GM12878 (cell line): ENCODE measurements around the gene CALHM4. TPM values are rescaled to one million over a fixed set of nuclear protein-coding genes. Genes with fewer than 3 reads are reported as not detected.

Experiments used
- ATAC-seq: fragments of 200-7000 bp; cut with Tn5 transposase; 3 replicates; pipeline ENCODE4 v1.9.1; 2020; ENCODE audit warnings: mild to moderate bottlenecking, moderate library complexity
- BruUV-seq: library from RNA; stranded (reverse); fragments of 400-500 nt; replicated peaks from 2 replicates; lab custom pipeline; 2021; lab: Mats Ljungman, UMichigan
- CTCF ChIA-PET: fragments of 300-600 bp; sonication (Branson Sonifier 250); formaldehyde crosslinking; extraction: SDS; loops from one replicate; lab custom pipeline; 2021; ENCODE audit warnings: inconsistent platforms; lab: Yijun Ruan, JAX
- POLR2A ChIA-PET: fragments of 350-600 bp; formaldehyde crosslinking; extraction: SDS; loops from one replicate; lab custom pipeline; 2021; ENCODE audit warnings: inconsistent platforms; lab: Charles Lee
- RAD21 ChIA-PET: fragments of 300-600 bp; sonication (Branson Sonifier 250); formaldehyde crosslinking; loops from one replicate; lab custom pipeline; 2023; ENCODE audit warnings: antibody characterized with exemption; ENCODE audit not compliant: unreplicated experiment; lab: Charles Lee
- SMC1A ChIA-PET: fragments of 300-600 bp; sonication (Branson Sonifier 250); formaldehyde crosslinking; loops from one replicate; lab custom pipeline; 2023; ENCODE audit not compliant: unreplicated experiment, uncharacterized antibody; lab: Charles Lee
- DNase-seq: peaks from one replicate; pipeline ENCODE4 v3.0.0-alpha.2; 2011; ENCODE audit warnings: low read depth, low spot score
- FAIRE-seq: peaks from 3 replicates; lab custom pipeline; 2011; peaks lifted over from hg19 to GRCh38; lab: Jason Lieb, UNC
- H2AFZ ChIP-seq: 2 replicates; pipeline ENCODE4 v1.6.0; 2011; ENCODE audit warnings: low read depth, low read length, control low read depth; ENCODE audit not compliant: control insufficient read depth
- H3K27ac ChIP-seq: 2 replicates; pipeline ENCODE4 v1.5.1; 2011; ENCODE audit warnings: control low read depth; ENCODE audit not compliant: control insufficient read depth, insufficient read depth
- H3K27me3 ChIP-seq, 2 experiments: replicated peaks in 1 of 2; 2 replicates each; pipeline versions ENCODE4 v1.6.0 to v1.6.1; 2011; ENCODE audit warnings: low read length in 1 of 2; ENCODE audit not compliant: control insufficient read depth in 2 of 2, insufficient read depth in 2 of 2
- H3K36me3 ChIP-seq, 2 experiments: 2 replicates each; pipeline ENCODE4 v1.5.1; 2011; ENCODE audit warnings: low read length in 1 of 2; ENCODE audit not compliant: control insufficient read depth in 2 of 2, insufficient read depth in 2 of 2
- H3K4me1 ChIP-seq: 2 replicates; pipeline ENCODE4 v1.6.1; 2011; ENCODE audit warnings: mild to moderate bottlenecking, low read length, moderate library complexity, mixed read lengths; ENCODE audit not compliant: control insufficient read depth, insufficient read depth
- H3K4me2 ChIP-seq: 2 replicates; pipeline ENCODE4 v1.6.0; 2011; ENCODE audit warnings: control low read depth; ENCODE audit not compliant: control insufficient read depth, insufficient read depth
- H3K4me3 ChIP-seq: fragments of 200-600 bp; sonication (generic); 2 replicates; pipeline ENCODE4 v1.5.1; 2016
- H3K79me2 ChIP-seq: 2 replicates; pipeline ENCODE4 v1.6.0; 2011; ENCODE audit warnings: low read length; ENCODE audit not compliant: control insufficient read depth, insufficient read depth
- H3K9ac ChIP-seq: 2 replicates; pipeline ENCODE4 v1.8.0; 2011; ENCODE audit warnings: low read length, control low read depth, mixed read lengths; ENCODE audit not compliant: control insufficient read depth, insufficient read depth
- H3K9me3 ChIP-seq: replicated peaks from 3 replicates; pipeline ENCODE4 v1.5.1; 2011; ENCODE audit warnings: mild to moderate bottlenecking, low read length; ENCODE audit not compliant: control insufficient read depth, insufficient read depth
- H4K20me1 ChIP-seq: 2 replicates; pipeline ENCODE4 v1.6.0; 2011; ENCODE audit not compliant: control insufficient read depth, insufficient read depth
- BACH1 ChIP-seq: fragments of 450-650 bp; IDR thresholded peaks from 2 replicates; pipeline ENCODE4 v1.6.1; 2017; ENCODE audit warnings: mild to moderate bottlenecking, borderline replicate concordance
- CHD1 ChIP-seq: IDR thresholded peaks from 2 replicates; pipeline ENCODE4 v1.6.1; 2012; ENCODE audit warnings: low read depth, low read length, improper control_type of control experiment
- ETV6 ChIP-seq, 2 experiments: fragments of 450-650 bp in 1 of 2; IDR thresholded peaks in 1 of 2; conservative IDR thresholded peaks in 1 of 2; 2 replicates each; pipeline ENCODE4 v1.6.1; 2014; ENCODE audit warnings: antibody characterized with exemption in 1 of 2, borderline replicate concordance in 1 of 2, low read depth in 1 of 2, mild to moderate bottlenecking in 1 of 2, moderate library complexity in 1 of 2
- EZH2 ChIP-seq: IDR thresholded peaks from 2 replicates; pipeline ENCODE4 v1.6.1; 2012; ENCODE audit warnings: low read depth, mild to moderate bottlenecking, control low read depth, inconsistent platforms, low read length, borderline replicate concordance; ENCODE audit not compliant: control insufficient read depth
- HDAC2 ChIP-seq: fragments of 200-600 bp; sonication (generic); IDR thresholded peaks from 2 replicates; pipeline ENCODE4 v1.6.1; 2017
- MXI1 ChIP-seq: fragments of 150-350 bp; IDR thresholded peaks from 2 replicates; pipeline ENCODE4 v1.6.1; 2011; ENCODE audit warnings: low read depth, mild to moderate bottlenecking, inconsistent platforms, low read length, improper control_type of control experiment
- NR2F1 ChIP-seq: fragments of 450-650 bp; conservative IDR thresholded peaks from 2 replicates; pipeline ENCODE4 v1.6.1; 2017; ENCODE audit warnings: mild to moderate bottlenecking
- RFX5 ChIP-seq: IDR thresholded peaks from 2 replicates; pipeline ENCODE4 v1.6.1; 2011; ENCODE audit warnings: low read depth, low read length, improper control_type of control experiment
- SMC3 ChIP-seq: IDR thresholded peaks from 2 replicates; pipeline ENCODE4 v1.6.1; 2011; ENCODE audit warnings: low read length, improper control_type of control experiment, borderline replicate concordance
- TCF12 ChIP-seq: IDR thresholded peaks from 2 replicates; pipeline ENCODE4 v1.6.1; 2011; ENCODE audit warnings: low read depth, mild to moderate bottlenecking, low read length
- WRNIP1 ChIP-seq: IDR thresholded peaks from 2 replicates; pipeline ENCODE4 v1.6.1; 2011; ENCODE audit warnings: low read depth, low read length, improper control_type of control experiment, borderline replicate concordance
- YY1 ChIP-seq: IDR thresholded peaks from 2 replicates; pipeline ENCODE4 v1.6.1; 2011; ENCODE audit warnings: low read depth, mild to moderate bottlenecking, low read length
- ZNF217 ChIP-seq: fragments of 450-650 bp; IDR thresholded peaks from 2 replicates; pipeline ENCODE4 v1.6.1; 2017; ENCODE audit warnings: antibody characterized with exemption, mild to moderate bottlenecking
- ZNF274 ChIP-seq: IDR thresholded peaks from one replicate; pipeline ENCODE4 v1.8.0; 2011; ENCODE audit not compliant: insufficient read length, insufficient read depth
- ZNF622 ChIP-seq: fragments of 450-650 bp; IDR thresholded peaks from 2 replicates; pipeline ENCODE4 v1.6.1; 2017; ENCODE audit warnings: mild to moderate bottlenecking, inconsistent platforms
- WGBS: methylation state at CpG from one replicate; pipeline ENCODE4 v1.1.6; 2016; ENCODE audit warnings: low lambda C conversion rate; ENCODE audit not compliant: insufficient replicate concordance, insufficient coverage; ENCODE audit errors: missing lambda C conversion rate; 5-methylcytosine and 5-hydroxymethylcytosine counted together
- in situ Hi-C: fragments of 300-500 bp; cut with MboI; formaldehyde crosslinking; loops from 9 replicates; pipeline ENCODE4 v1.14.3; 2018; ENCODE audit warnings: mixed read lengths
- intact Hi-C: fragments of 100-400 bp; cut with micrococcal nuclease; formaldehyde crosslinking; loops from one replicate; pipeline ENCODE4 v1.14.2; 2022; ENCODE audit not compliant: unreplicated experiment
- polyA plus RNA-seq, 11 experiments: library from polyadenylated mRNA; depleted of rRNA in 4 of 11; unstranded in 6 of 11; stranded (reverse) in 5 of 11; fragments of >200 nt; fragmentation: Nextera tagmentation in 4 of 11; fragmentation: Illumina TruSeq in 1 of 11; extraction: Ambion mirVana in 4 of 11; extraction: Trizol in 1 of 11; gene quantifications; 1 replicate in 1 of 11; 2 replicates in 10 of 11; pipeline versions ENCODE4 v1.2.1 to v1.2.3, GENCODE V29; 2011 to 2016; ENCODE audit warnings: inconsistent platforms in 2 of 11, missing spikeins in 2 of 11, low read depth in 1 of 11
- total RNA-seq, 4 experiments: library from RNA; depleted of rRNA in 3 of 4; stranded (reverse); fragments of >200 nt in 3 of 4; fragmentation: Illumina TruSeq in 1 of 4; extraction: Trizol in 1 of 4; gene quantifications; 2 replicates each; pipeline versions ENCODE4 v1.2.1 to v1.2.3, GENCODE V29; 2013 to 2021
- TF ChIP-seq, protein P1 (sequence below): IDR thresholded peaks from 2 replicates; pipeline ENCODE4 v1.6.1; 2011; ENCODE audit warnings: borderline replicate concordance, low read depth, mild to moderate bottlenecking, moderate library complexity, low read length; ENCODE audit not compliant: insufficient read depth, poor library complexity, severe bottlenecking

CALHM4 gene
- total and polyA plus RNA-seq, 10 of the 15 experiments (the other 5 are each of a cell fraction or from before 2014, with no cell fraction given), result not detected

DNA sequence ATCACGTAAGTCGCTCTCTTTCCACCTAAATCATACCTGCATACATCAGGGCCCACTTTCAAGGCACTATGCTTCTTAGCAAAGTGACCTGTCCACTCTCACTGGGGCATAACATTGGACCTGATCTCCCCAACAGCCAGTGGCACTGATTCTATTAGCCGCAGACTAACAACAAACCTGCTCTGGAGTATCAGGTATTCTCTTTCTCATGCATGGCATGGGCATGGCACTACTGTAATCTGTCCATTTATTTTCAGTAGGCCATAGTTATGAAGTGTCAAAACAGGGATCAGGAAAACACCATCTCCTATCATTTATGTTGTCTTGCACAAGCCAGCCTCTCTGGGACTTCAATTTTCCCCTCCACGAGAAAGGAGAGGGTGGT, 8.5 kb downstream of the CALHM4 start:
- SMC1A ChIA-PET, result interaction anchor here (3.2 to 4.3 kb wide), 3 partner anchors 10 to 294 kb away, joined by 18 to 39 read pairs (median 18); partner anchors contain the start of gene RWDD1
- Histone ChIP-seq H3K79me2 (no peaks in the 10 kb centered on the region), H3K36me3 (no peaks in the 10 kb centered on the region), H3K4me1 (no peaks in the 10 kb centered on the region), H4K20me1 (no peaks in the 10 kb centered on the region), H3K27ac (no peak overlapping the region), H3K4me2 (no peak overlapping the region), H2AFZ (no peak overlapping the region), H3K9ac (no peak overlapping the region), H3K27me3 (no peaks in the 10 kb centered on the region; a peak in 1 of 4 replicates), H3K4me3 (no peak overlapping the region), H3K9me3 (no peaks in the 10 kb centered on the region)
- 87% methylated on average over 4 of the region's 4 CpGs for WGBS
- no peak for FAIRE-seq
- CTCF ChIA-PET, result interaction anchor here (0.6 to 3.6 kb wide), 9 partner anchors 10 to 295 kb away, joined by 3 to 24 read pairs (median 7); partner anchors contain the start of gene RWDD1
- TF ChIP-seq SMC3, result no peak
- no peak for TF ChIP-seq CHD1
- ATAC-seq, result no peak
- in situ Hi-C loops, result no loop called here
- intact Hi-C loops, result loop anchor here (5.0 kb wide), 1 partner anchor 450 kb away; no protein-coding TSS in a partner anchor
- no peak for DNase-seq
- RAD21 ChIA-PET, result interaction anchor here (1.1 to 2.5 kb wide), 3 partner anchors 10 to 293 kb away, joined by 3 to 12 read pairs (median 9); no protein-coding TSS in a partner anchor
- no TSS peak for BruUV-seq
- POLR2A ChIA-PET, result interaction anchor here (1.1 kb wide), 1 partner anchor 294 kb away, joined by 4 read pairs; no protein-coding TSS in a partner anchor

DNA sequence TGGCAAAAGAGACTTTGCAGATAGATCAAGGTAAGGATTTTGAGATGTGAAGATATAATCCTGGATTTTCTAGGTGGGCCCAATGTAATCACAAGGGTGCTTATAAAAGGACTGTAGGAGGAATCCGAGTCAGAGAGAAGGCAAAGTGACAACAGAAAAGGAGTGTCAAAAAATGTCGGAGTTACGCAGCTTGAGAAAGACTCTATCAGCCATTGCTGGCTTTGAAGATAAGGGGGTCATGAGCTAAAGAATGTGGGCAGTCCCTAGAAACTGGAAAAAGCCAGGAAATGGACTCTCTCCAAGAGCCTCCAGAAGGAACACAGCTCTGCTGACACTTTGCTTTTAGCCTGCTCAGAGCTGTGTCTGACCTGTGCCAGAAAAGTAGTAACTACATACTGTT, 9.1 kb downstream of the CALHM4 start:
- FAIRE-seq, result no peak
- ATAC-seq, result no peak
- SMC1A ChIA-PET, result interaction anchor here (0.9 to 4.3 kb wide), 7 partner anchors 8 to 344 kb away, joined by 3 to 39 read pairs (median 7); partner anchors contain the start of gene CALHM4
- Histone ChIP-seq H3K27me3 (no peaks in the 10 kb centered on the region; a peak in 1 of 4 replicates), H3K9me3 (no peaks in the 10 kb centered on the region), H3K4me3 (no peak overlapping the region), H3K79me2 (no peaks in the 10 kb centered on the region), H3K4me1 (no peaks in the 10 kb centered on the region), H3K9ac (no peak overlapping the region), H3K36me3 (no peaks in the 10 kb centered on the region), H3K4me2 (no peak overlapping the region), H3K27ac (no peak overlapping the region), H4K20me1 (no peaks in the 10 kb centered on the region), H2AFZ (no peak overlapping the region)
- RAD21 ChIA-PET, result interaction anchor here (1.1 to 2.5 kb wide), 5 partner anchors 10 to 296 kb away, joined by 3 to 12 read pairs (median 7); no protein-coding TSS in a partner anchor
- in situ Hi-C loops, result no loop called here
- DNase-seq, result no peak
- CTCF ChIA-PET, result interaction anchor here (0.6 to 3.6 kb wide), 17 partner anchors 8 to 295 kb away, joined by 3 to 24 read pairs (median 3); partner anchors contain the start of genes CALHM4 and RWDD1
- no TSS peak for BruUV-seq
- 95% methylated on average over 3 of the region's 3 CpGs for WGBS
- intact Hi-C loops, result loop anchor here (5.0 kb wide), 1 partner anchor 450 kb away; no protein-coding TSS in a partner anchor
- POLR2A ChIA-PET, result interaction anchor here (0.5 to 1.1 kb wide), 2 partner anchors 287 to 294 kb away, joined by 4 to 6 read pairs; no protein-coding TSS in a partner anchor
- TF ChIP-seq ZNF274 (no peak), HDAC2 (no peak), TCF12 (no peak), ZNF217 (no peak), MXI1 (no peak), WRNIP1 (no peak), ETV6 (conservative IDR thresholded peaks at IDR 0.05 in 1 of 2, IDR thresholded peaks at IDR 0.05 in 1 of 2; ENCODE audit: borderline replicate concordance in 1 of 2, low read depth in 1 of 2) (no peak), ZNF622 (no peak), NR2F1 (no peak), YY1 (no peak), BACH1 (no peak), RFX5 (no peak), EZH2 (no peak)
- TF ChIP-seq, protein P1, sequence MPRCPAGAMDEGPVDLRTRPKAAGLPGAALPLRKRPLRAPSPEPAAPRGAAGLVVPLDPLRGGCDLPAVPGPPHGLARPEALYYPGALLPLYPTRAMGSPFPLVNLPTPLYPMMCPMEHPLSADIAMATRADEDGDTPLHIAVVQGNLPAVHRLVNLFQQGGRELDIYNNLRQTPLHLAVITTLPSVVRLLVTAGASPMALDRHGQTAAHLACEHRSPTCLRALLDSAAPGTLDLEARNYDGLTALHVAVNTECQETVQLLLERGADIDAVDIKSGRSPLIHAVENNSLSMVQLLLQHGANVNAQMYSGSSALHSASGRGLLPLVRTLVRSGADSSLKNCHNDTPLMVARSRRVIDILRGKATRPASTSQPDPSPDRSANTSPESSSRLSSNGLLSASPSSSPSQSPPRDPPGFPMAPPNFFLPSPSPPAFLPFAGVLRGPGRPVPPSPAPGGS, result no peak
